CD4-positive, alpha-beta T cell (primary cell): ENCODE measurements around the gene CCL16. TPM values are rescaled to one million over a fixed set of nuclear protein-coding genes. Genes with fewer than 3 reads are reported as not detected.

ENCODE experiments used
- ATAC-seq: fragments of 200-7000 bp; cut with Tn5 transposase; one replicate; pipeline ENCODE4 v1.10.0; 2022; ENCODE audit warnings: mild to moderate bottlenecking; ENCODE audit not compliant: poor library complexity
- CTCF ChIA-PET: fragments of 350-600 bp; sonication (Branson Sonifier 250); formaldehyde crosslinking; loops from one replicate; lab custom pipeline; 2021; ENCODE audit warnings: antibody characterized with exemption, inconsistent platforms; lab: Charles Lee
- POLR2A ChIA-PET: fragments of 350-600 bp; sonication (Branson Sonifier 250); formaldehyde crosslinking; loops from one replicate; lab custom pipeline; 2021; ENCODE audit warnings: antibody characterized with exemption, inconsistent platforms; lab: Charles Lee
- DNase-seq, 14 experiments: peaks; one replicate each; pipeline ENCODE4 v3.0.0-alpha.2; 2013 to 2020; ENCODE audit warnings: mixed read lengths in 2 of 14
- H3K27ac ChIP-seq, 2 donors: one replicate each; pipeline versions ENCODE4 v1.5.1 to v1.7.0; 2013; ENCODE audit warnings: low read length in 2 of 2, low read depth in 1 of 2, mild to moderate bottlenecking in 1 of 2
- H3K27me3 ChIP-seq, 2 experiments: 1 replicate in 1 of 2; 2 replicates in 1 of 2; pipeline versions ENCODE4 v1.6.1 to v1.7.0; 2013; ENCODE audit warnings: low read length in 2 of 2, control low read depth in 1 of 2, mild to moderate bottlenecking in 1 of 2, moderate library complexity in 1 of 2; ENCODE audit not compliant: insufficient read depth in 2 of 2, control insufficient read depth in 1 of 2
- H3K36me3 ChIP-seq: one replicate; pipeline ENCODE4 v1.6.1; 2013; ENCODE audit warnings: low read length, control low read depth; ENCODE audit not compliant: insufficient read depth
- H3K4me1 ChIP-seq: one replicate; pipeline ENCODE4 v1.6.1; 2013; ENCODE audit warnings: low read length, control low read depth; ENCODE audit not compliant: insufficient read depth
- H3K4me3 ChIP-seq: one replicate; pipeline ENCODE4 v1.5.1; 2013; ENCODE audit warnings: mild to moderate bottlenecking, low read length, moderate library complexity
- H3K9me3 ChIP-seq, 2 experiments: 1 replicate in 1 of 2; 2 replicates in 1 of 2; pipeline versions ENCODE4 v1.6.1 to v1.7.0; 2013; ENCODE audit warnings: low read length in 2 of 2, mild to moderate bottlenecking in 2 of 2, control low read depth in 1 of 2, moderate library complexity in 1 of 2; ENCODE audit not compliant: control insufficient read depth in 1 of 2, insufficient read depth in 1 of 2
- H3K27ac Mint-ChIP-seq: one replicate; pipeline ENCODE4 v1.8.0; 2020; ENCODE audit warnings: mixed read lengths
- H3K27me3 Mint-ChIP-seq: one replicate; pipeline ENCODE4 v1.8.0; 2021; ENCODE audit warnings: mixed read lengths
- H3K36me3 Mint-ChIP-seq: one replicate; pipeline ENCODE4 v1.8.0; 2021; ENCODE audit warnings: low read depth, mixed read lengths
- H3K4me1 Mint-ChIP-seq: one replicate; pipeline ENCODE4 v1.8.0; 2021; ENCODE audit warnings: low read depth, mixed read lengths
- H3K4me3 Mint-ChIP-seq: one replicate; pipeline ENCODE4 v1.8.0; 2020; ENCODE audit warnings: mild to moderate bottlenecking, mixed read lengths
- H3K9me3 Mint-ChIP-seq: one replicate; pipeline ENCODE4 v1.8.0; 2020; ENCODE audit warnings: mixed read lengths
- CTCF ChIP-seq: fragments of 200-600 bp; IDR thresholded peaks from one replicate; pipeline ENCODE4 v1.8.0; 2022; ENCODE audit warnings: antibody characterized with exemption, mild to moderate bottlenecking
- intact Hi-C, 2 experiments: fragments of 100-400 bp; cut with DNase I in 1 of 2; cut with micrococcal nuclease in 1 of 2; formaldehyde crosslinking; loops; one replicate each; pipeline versions ENCODE4 v1.15.1 to v1.9.0; 2023 to 2025; cut with DNase I, micrococcal nuclease
- total RNA-seq, 174 experiments: library from RNA in 2 of 174; stranded (reverse) in 2 of 174; gene quantifications; one replicate each; pipeline ENCODE4 v1.2.3 and lab custom pipeline; 2021 to 2026

The CCL16 gene
- total RNA-seq, 2 experiments from 2014 or later, result not detected

GRCh38 chr17:36008998-36009665 is 27.8 kb upstream of the CCL16 start:
- ChIA-PET CTCF (no interaction called here), POLR2A (no interaction called here)
- intact Hi-C loops, result no loop called here
- peaks cover 5% of the 10 kb centered on the region for H3K4me1 Mint-ChIP-seq
- H3K4me3 ChIP-seq, result no peak overlapping the region
- ATAC-seq, result no peak
- no peak overlapping the region for H3K4me3 Mint-ChIP-seq
- no peaks in the 10 kb centered on the region for H3K4me1 ChIP-seq
- H3K27ac Mint-ChIP-seq, result no peak overlapping the region
- peaks cover 26% of the 10 kb centered on the region for H3K27me3 Mint-ChIP-seq
- DNase-seq, result no peak
- H3K36me3 ChIP-seq, result no peaks in the 10 kb centered on the region
- H3K27ac ChIP-seq, result no peak overlapping the region
- H3K36me3 Mint-ChIP-seq, result no peaks in the 10 kb centered on the region
- peaks cover 0 to 4% of the 10 kb centered on the region in 2 experiments for H3K27me3 ChIP-seq
- H3K9me3 ChIP-seq, result peaks cover 0 to 11% of the 10 kb centered on the region in 2 experiments
- H3K9me3 Mint-ChIP-seq, result no peaks in the 10 kb centered on the region
- no peak for TF ChIP-seq CTCF

GRCh38 chr17:36004594-36005108 is 23.4 kb upstream of the CCL16 start:
- Mint-ChIP-seq H3K4me1 (peaks cover 5% of the 10 kb centered on the region), H3K27me3 (peaks cover 6% of the 10 kb centered on the region)

GRCh38 chr17:36002631-36003030 is 21.3 kb upstream of the CCL16 start:
- POLR2A ChIA-PET, result no interaction called here
- H3K36me3 ChIP-seq, result no peaks in the 10 kb centered on the region

More at GRCh38 chr17:36004594-36005108, 23.4 kb upstream of the CCL16 start:
- POLR2A ChIA-PET, result no interaction called here
- H3K27ac Mint-ChIP-seq, result no peak overlapping the region
- H3K4me3 ChIP-seq, result no peak overlapping the region
- H3K36me3 ChIP-seq, result no peaks in the 10 kb centered on the region
- no peaks in the 10 kb centered on the region for H3K9me3 Mint-ChIP-seq
- no peak overlapping the region for H3K4me3 Mint-ChIP-seq
- no peaks in the 10 kb centered on the region for H3K27me3 ChIP-seq
- CTCF ChIA-PET, result no interaction called here
- H3K27ac ChIP-seq, result no peak overlapping the region
- intact Hi-C loops, result no loop called here
- H3K9me3 ChIP-seq, result peaks cover 0 to 4% of the 10 kb centered on the region in 2 experiments
- no peaks in the 10 kb centered on the region for H3K36me3 Mint-ChIP-seq
- ATAC-seq, result no peak
- peak in 1 of 14 experiments; percentile 21 for DNase-seq
- no peaks in the 10 kb centered on the region for H3K4me1 ChIP-seq
- TF ChIP-seq CTCF, result no peak

More at GRCh38 chr17:36002631-36003030, 21.3 kb upstream of the CCL16 start:
- H3K27me3 ChIP-seq, result no peaks in the 10 kb centered on the region
- no peaks in the 10 kb centered on the region for H3K4me1 ChIP-seq
- TF ChIP-seq CTCF, result no peak
- H3K4me1 Mint-ChIP-seq, result peaks cover 5% of the 10 kb centered on the region
- no peak overlapping the region for H3K27ac ChIP-seq
- H3K27me3 Mint-ChIP-seq, result peaks cover 6% of the 10 kb centered on the region
- no peaks in the 10 kb centered on the region for H3K9me3 Mint-ChIP-seq
- CTCF ChIA-PET, result no interaction called here
- H3K4me3 Mint-ChIP-seq, result no peak overlapping the region
- intact Hi-C loops, result no loop called here
- no peak for ATAC-seq
- no peaks in the 10 kb centered on the region for H3K9me3 ChIP-seq
- no peaks in the 10 kb centered on the region for H3K36me3 Mint-ChIP-seq
- H3K4me3 ChIP-seq, result no peak overlapping the region
- DNase-seq, result no peak
- no peak overlapping the region for H3K27ac Mint-ChIP-seq
